NT2/D1 (cell line): ENCODE data around the gene TCP11L1.
"Not testable (repeated sequence)": the region's sequence is repeated elsewhere in the genome, so short reads cannot be mapped to it uniquely, and the experiment has no call there.

Experiments used
- DNase-seq: peaks from one replicate; pipeline ENCODE4 v3.0.0-alpha.2; 2011; ENCODE audit warnings: low read depth, low spot score
- H3K27me3 ChIP-seq: 2 replicates; pipeline ENCODE4 v1.6.0; 2011; ENCODE audit warnings: mild to moderate bottlenecking; ENCODE audit not compliant: insufficient read length, insufficient read depth
- H3K36me3 ChIP-seq: 2 replicates; pipeline ENCODE4 v1.6.1; 2011; ENCODE audit warnings: mild to moderate bottlenecking, low read length, mixed read lengths; ENCODE audit not compliant: insufficient read depth, insufficient read length
- H3K4me1 ChIP-seq: 2 replicates; pipeline ENCODE4 v1.5.1; 2011; ENCODE audit not compliant: insufficient read depth, insufficient read length
- H3K4me3 ChIP-seq: 2 replicates; pipeline ENCODE4 v1.5.1; 2011; ENCODE audit warnings: low read depth; ENCODE audit not compliant: insufficient read length
- H3K9ac ChIP-seq: 2 replicates; pipeline ENCODE4 v1.6.0; 2011; ENCODE audit warnings: low read depth; ENCODE audit not compliant: insufficient read length
- H3K9me3 ChIP-seq: 2 replicates; pipeline ENCODE4 v1.5.1; 2011; ENCODE audit warnings: mild to moderate bottlenecking, low read length; ENCODE audit not compliant: insufficient read depth
- SUZ12 ChIP-seq: IDR thresholded peaks from 2 replicates; pipeline ENCODE4 v1.6.1; 2011; ENCODE audit not compliant: insufficient read length, insufficient read depth; ENCODE audit errors: extremely low read depth
- YY1 ChIP-seq: IDR thresholded peaks from 2 replicates; pipeline ENCODE4 v1.6.1; 2011; ENCODE audit not compliant: insufficient read length, insufficient read depth
- ZNF274 ChIP-seq: IDR thresholded peaks from 2 replicates; pipeline ENCODE4 v1.6.1; 2011; ENCODE audit warnings: mild to moderate bottlenecking, low read depth, low read length

TCP11L1 gene

GRCh38 chr11:33109294-33109895 lies 70.0 kb downstream of the TCP11L1 start:
- TF ChIP-seq SUZ12 = no peak
- no peak for TF ChIP-seq ZNF274
- TF ChIP-seq YY1 = no peak
- Histone ChIP-seq H3K9me3 (no peaks in the 10 kb centered on the region), H3K36me3 (peaks cover 13% of the 10 kb centered on the region), H3K27me3 (no peaks in the 10 kb centered on the region), H3K4me3 (no peak overlapping the region), H3K9ac (no peak overlapping the region), H3K4me1 (no peaks in the 10 kb centered on the region)
- DNase-seq = no peak

- Histone ChIP-seq H3K9me3 (no peaks in the 10 kb centered on the region), H3K4me3 (no peak overlapping the region)
- TF ChIP-seq SUZ12 = no peak
- TF ChIP-seq ZNF274 = no peak
- no peak for TF ChIP-seq YY1
Measured at GRCh38 chr11:33110083-33110482, 70.7 kb downstream of the TCP11L1 start.

GRCh38 chr11:33116535-33116934 lies 77.2 kb downstream of the TCP11L1 start:
- no peak overlapping the region for H3K9ac ChIP-seq
- DNase-seq = no peak
- no peaks in the 10 kb centered on the region for H3K4me1 ChIP-seq
- H3K9me3 ChIP-seq = no peaks in the 10 kb centered on the region
- H3K4me3 ChIP-seq = no peak overlapping the region
- no peaks in the 10 kb centered on the region for H3K27me3 ChIP-seq
- TF ChIP-seq SUZ12 (no peak), ZNF274 (no peak), YY1 (no peak)
- no peaks in the 10 kb centered on the region for H3K36me3 ChIP-seq

More at GRCh38 chr11:33110083-33110482, 70.7 kb downstream of the TCP11L1 start:
- no peak for DNase-seq
- Histone ChIP-seq H3K9ac (no peak overlapping the region), H3K4me1 (no peaks in the 10 kb centered on the region), H3K36me3 (peaks cover 13% of the 10 kb centered on the region), H3K27me3 (no peaks in the 10 kb centered on the region)

GRCh38 chr11:33122696-33123095 lies 83.3 kb downstream of the TCP11L1 start:
- not testable (repeated sequence) for H3K9me3 ChIP-seq, DNase-seq, H3K36me3 ChIP-seq, H3K4me3 ChIP-seq, H3K9ac ChIP-seq, H3K4me1 ChIP-seq, H3K27me3 ChIP-seq
